SK-N-MC (cell line): ENCODE data around the gene TECPR1.

Experiments
- EZH2 ChIP-seq: fragments of 200-600 bp; sonication (generic); IDR thresholded peaks from one replicate; pipeline ENCODE4 v1.6.1; 2017; ENCODE audit warnings: antibody characterized with exemption
- POLR2AphosphoS5 ChIP-seq: IDR thresholded peaks from 2 replicates; pipeline ENCODE4 v1.6.1; 2012; ENCODE audit warnings: mild to moderate bottlenecking, low read depth, low read length, borderline replicate concordance

DNA sequence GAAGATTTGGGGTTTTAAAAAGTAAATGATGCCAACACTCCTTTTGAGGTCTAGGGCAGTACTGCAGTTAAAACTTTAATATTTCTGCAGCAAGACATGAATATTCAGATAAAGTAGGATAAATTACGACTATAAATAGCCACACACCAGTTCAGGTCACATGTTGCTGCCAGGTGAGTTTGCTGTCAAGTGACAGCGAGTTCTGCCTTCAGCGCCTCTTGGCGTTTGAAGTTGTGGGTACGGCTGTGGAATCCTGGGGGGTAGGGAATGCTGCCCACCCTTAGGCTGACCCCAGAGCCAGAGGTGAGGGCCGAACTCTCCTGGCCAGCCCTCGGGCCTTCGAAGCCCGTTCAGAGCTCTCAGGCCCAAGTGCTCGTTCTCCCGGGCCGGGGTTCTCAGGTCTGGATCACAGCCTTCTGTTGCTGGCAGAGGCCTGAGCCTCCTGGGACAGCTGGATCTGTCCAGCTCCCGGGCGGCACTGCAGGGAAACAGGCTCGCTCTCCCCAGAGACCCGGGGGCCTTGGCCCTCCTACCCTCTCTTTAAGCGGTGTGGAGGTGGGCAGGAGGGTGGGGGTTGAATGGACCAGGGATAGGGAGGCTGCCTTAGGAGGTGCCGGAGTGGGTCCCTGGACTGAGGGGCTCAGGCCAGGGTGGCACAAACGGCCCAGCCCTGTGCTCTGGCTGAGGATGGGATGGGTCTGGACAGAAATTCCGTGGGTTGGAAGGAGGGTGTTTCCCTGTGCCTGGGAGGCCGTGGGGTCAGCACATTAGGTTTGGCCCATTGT is 34.9 kb upstream of the TECPR1 start:
- TF ChIP-seq POLR2AphosphoS5, result no peak
- no peak for TF ChIP-seq EZH2
